ENCODE results near the gene NPAS3. TPM values are rescaled to one million over a fixed set of nuclear protein-coding genes. Genes with fewer than 3 reads are reported as not detected.

NPAS3 gene
- total and polyA plus RNA-seq, 8 donors, result 0.23 to 2.8 (median 1.4) TPM

DNA sequence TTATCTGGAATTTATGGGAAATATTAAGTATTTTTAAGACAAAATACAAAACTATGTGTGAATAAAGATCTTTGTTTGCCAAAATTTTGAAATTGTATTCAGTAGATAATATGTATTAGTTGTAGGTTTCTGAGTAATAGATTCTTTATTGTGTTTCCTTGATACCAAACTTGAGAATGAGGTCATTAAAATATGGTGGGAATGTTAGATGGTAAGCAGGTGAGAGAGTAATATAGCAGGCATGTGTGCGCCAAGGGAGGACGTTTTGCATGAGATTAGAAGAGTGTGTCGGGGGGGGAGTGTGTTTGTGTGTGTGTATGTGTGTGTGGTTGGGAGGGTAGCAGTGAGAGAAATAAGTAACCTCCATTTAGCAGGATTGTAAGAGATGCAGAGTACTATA lies 376.5 kb downstream of the NPAS3 start:
- DNase-seq (no peak), ATAC-seq (no peak), FAIRE-seq (no peak)
- Histone ChIP-seq H3K36me3 (no peaks in the 10 kb centered on the region), H3K4me1 (no peaks in the 10 kb centered on the region), H3K9me3 (no peaks in the 10 kb centered on the region), H3K27ac (no peak overlapping the region), H3K4me3 (no peak overlapping the region), H3K27me3 (no peaks in the 10 kb centered on the region)
- intact Hi-C loops (cut with DNase I), result no loop called here
- 72 to 75% methylated on average over 3 of the region's 3 CpGs for WGBS, 2 donors
- TF ChIP-seq, protein P1, sequence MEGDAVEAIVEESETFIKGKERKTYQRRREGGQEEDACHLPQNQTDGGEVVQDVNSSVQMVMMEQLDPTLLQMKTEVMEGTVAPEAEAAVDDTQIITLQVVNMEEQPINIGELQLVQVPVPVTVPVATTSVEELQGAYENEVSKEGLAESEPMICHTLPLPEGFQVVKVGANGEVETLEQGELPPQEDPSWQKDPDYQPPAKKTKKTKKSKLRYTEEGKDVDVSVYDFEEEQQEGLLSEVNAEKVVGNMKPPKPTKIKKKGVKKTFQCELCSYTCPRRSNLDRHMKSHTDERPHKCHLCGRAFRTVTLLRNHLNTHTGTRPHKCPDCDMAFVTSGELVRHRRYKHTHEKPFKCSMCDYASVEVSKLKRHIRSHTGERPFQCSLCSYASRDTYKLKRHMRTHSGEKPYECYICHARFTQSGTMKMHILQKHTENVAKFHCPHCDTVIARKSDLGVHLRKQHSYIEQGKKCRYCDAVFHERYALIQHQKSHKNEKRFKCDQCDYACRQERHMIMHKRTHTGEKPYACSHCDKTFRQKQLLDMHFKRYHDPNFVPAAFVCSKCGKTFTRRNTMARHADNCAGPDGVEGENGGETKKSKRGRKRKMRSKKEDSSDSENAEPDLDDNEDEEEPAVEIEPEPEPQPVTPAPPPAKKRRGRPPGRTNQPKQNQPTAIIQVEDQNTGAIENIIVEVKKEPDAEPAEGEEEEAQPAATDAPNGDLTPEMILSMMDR (IDR thresholded peaks at IDR 0.05), result no peak

DNA sequence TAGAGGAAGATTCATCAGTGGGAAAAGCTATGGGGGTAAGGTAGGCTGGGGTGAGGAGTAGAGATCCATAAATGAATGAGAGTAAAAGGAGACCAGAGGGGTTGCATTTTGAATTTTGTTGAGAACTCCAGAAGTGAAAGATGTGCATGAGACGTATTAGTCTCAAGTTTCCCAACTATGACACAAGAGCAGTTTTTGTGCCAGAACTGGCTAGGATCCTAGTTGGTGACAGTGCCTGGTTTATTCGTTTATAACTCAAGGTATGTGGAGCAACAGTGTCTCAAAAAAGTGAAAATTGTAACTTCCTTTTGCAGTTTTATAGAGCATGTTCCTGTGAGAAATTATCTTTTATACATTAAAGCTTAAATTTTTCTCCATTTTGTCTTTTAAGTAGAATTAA lies 377.0 kb downstream of the NPAS3 start:
- 70 to 74% methylated on average over 2 of the region's 2 CpGs for WGBS, 2 donors
- no peaks in the 10 kb centered on the region for H3K27me3 ChIP-seq
- no peaks in the 10 kb centered on the region for H3K4me1 ChIP-seq
- no peaks in the 10 kb centered on the region for H3K36me3 ChIP-seq
- H3K9me3 ChIP-seq, result no peaks in the 10 kb centered on the region
- intact Hi-C loops (cut with DNase I), result no loop called here
- H3K27ac ChIP-seq, result no peak overlapping the region
- no peak for FAIRE-seq
- no peak for ATAC-seq
- no peak overlapping the region for H3K4me3 ChIP-seq
- no peak for DNase-seq
- TF ChIP-seq, protein P1 (IDR thresholded peaks at IDR 0.05), result no peak

DNA sequence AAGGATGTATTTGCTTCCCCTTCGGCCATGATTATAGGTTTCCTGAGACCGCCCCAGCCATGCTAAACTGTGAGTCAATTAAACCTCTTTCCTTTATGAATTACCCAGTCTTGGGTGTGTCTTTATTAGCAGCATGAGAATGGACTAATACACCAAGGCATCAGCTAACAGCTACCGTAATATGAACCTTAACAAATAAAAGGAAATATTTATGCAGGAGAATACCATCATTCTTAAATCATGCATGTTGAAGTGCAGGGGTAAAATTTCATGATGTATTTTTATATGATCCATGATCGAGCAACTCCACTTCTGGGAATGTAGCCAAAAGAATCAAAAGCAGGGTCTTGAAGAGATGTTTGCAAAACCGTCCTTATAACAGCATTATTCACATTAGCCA lies 379.0 kb downstream of the NPAS3 start:
- DNase-seq (no peak), ATAC-seq (no peak), FAIRE-seq (no peak)
- intact Hi-C loops (cut with DNase I), result no loop called here
- WGBS, 2 donors, result 79 to 85% methylated on average over 5 of the region's 5 CpGs
- H3K27me3 ChIP-seq, result no peaks in the 10 kb centered on the region
- H3K9me3 ChIP-seq, result no peaks in the 10 kb centered on the region
- TF ChIP-seq, protein P1 (IDR thresholded peaks at IDR 0.05), result no peak
- no peaks in the 10 kb centered on the region for H3K36me3 ChIP-seq
- H3K4me1 ChIP-seq, result no peaks in the 10 kb centered on the region
- no peak overlapping the region for H3K27ac ChIP-seq
- no peak overlapping the region for H3K4me3 ChIP-seq

DNA sequence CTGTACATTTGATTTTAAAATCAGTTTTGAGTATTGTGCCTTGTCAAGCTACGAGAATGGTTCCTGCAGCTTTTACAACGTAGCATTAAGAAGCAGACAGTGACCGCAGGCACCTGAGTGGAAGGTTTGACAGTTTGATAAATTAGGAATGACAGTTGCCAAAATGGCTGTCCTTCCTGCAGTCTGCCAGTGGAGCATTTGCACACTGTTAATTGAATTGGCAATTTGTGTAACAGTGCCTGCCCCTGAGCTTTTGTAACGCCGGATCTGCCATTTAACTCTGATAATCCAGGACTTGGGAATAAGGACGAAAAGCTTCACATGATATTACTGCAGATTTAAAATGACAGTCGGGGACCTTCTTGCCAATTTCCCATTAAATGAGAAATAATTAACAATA lies 385.3 kb downstream of the NPAS3 start:
- Histone ChIP-seq H3K36me3 (no peaks in the 10 kb centered on the region), H3K9me3 (no peaks in the 10 kb centered on the region), H3K4me3 (no peak overlapping the region), H3K27me3 (no peaks in the 10 kb centered on the region), H3K27ac (no peak overlapping the region), H3K4me1 (no peaks in the 10 kb centered on the region)
- TF ChIP-seq, protein P1 (IDR thresholded peaks at IDR 0.05), result no peak
- intact Hi-C loops (cut with DNase I), result no loop called here
- 86 to 92% methylated on average over 7 of the region's 7 CpGs for WGBS, 2 donors
- FAIRE-seq, result no peak
- no peak for DNase-seq
- no peak for ATAC-seq

DNA sequence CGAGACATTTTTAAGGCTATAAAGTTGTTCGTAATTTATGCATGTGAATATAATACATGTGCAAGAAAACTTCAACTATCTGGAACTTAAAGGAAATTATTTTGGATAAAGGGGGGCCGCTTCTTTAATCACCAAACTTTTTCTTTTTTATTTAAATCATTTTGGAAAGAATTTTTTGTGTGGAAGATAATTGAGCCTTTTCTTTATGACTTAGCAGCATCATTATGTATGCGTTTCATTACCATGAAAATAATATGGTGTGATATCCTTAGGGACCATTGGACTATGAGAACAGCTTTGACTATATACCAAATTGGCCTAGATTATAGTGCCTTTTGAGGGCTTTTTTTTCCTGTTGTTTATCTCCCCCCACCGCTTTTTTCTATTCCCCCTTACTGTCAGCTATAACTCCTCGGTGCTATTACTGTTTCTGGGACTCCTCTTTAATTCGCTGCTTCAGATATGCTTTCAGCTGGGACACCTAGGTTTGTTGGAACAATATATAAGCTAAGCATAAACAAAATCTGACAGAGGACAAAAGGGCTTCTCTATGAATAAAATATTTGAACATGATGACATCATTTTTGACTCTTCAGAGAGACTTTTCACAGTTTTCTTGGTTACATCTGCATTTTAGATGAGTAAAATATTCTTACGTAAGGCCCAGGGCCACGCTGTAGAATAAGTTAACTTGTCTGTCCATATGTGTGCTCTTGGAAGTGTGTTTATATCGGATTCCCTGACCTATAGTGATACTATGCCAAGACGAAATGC lies 392.7 kb downstream of the NPAS3 start:
- H3K4me3 ChIP-seq, result no peak overlapping the region
- DNase-seq, result no peak
- H3K4me1 ChIP-seq, result no peaks in the 10 kb centered on the region
- TF ChIP-seq, protein P1 (IDR thresholded peaks at IDR 0.05), result no peak
- 88 to 91% methylated on average over 11 of the region's 11 CpGs for WGBS, 2 donors
- no peaks in the 10 kb centered on the region for H3K36me3 ChIP-seq
- no peaks in the 10 kb centered on the region for H3K9me3 ChIP-seq
- no peak overlapping the region for H3K27ac ChIP-seq
- no peak for ATAC-seq
- no peak for FAIRE-seq
- H3K27me3 ChIP-seq, result no peaks in the 10 kb centered on the region
- intact Hi-C loops (cut with DNase I), result no loop called here

All from pancreas (tissue), 10 donors.